Esophagus mucosa (tissue), 1 donor: Measurements from ENCODE around the gene EFCAB8. TPM values are rescaled to one million over a fixed set of nuclear protein-coding genes. Genes with fewer than 3 reads are reported as not detected.
"Not testable (repeated sequence)": the region's sequence is repeated elsewhere in the genome, so short reads cannot be mapped to it uniquely, and the experiment has no call there.

ENCODE experiments used
- ATAC-seq: fragments of 200-7000 bp; cut with Tn5 transposase; one replicate; pipeline ENCODE4 v1.9.1; 2020
- total RNA-seq: library from RNA; stranded (reverse); gene quantifications from one replicate; pipeline ENCODE4 v1.2.4, GENCODE V29; 2023
- donor health status: DM: yes; HTN: yes; CAD: no.

Gene EFCAB8
- total RNA-seq, 1 donor from 2014 or later, result 0.48 TPM

GRCh38 chr20:32912688-32913087, 54.0 kb downstream of the EFCAB8 start:
- no peak for ATAC-seq

GRCh38 chr20:32914031-32914430, 55.3 kb downstream of the EFCAB8 start:
- ATAC-seq, result no peak

- no peak for ATAC-seq
Observed at GRCh38 chr20:32917191-32917950, 58.6 kb downstream of the EFCAB8 start.

GRCh38 chr20:32918296-32918695, 59.6 kb downstream of the EFCAB8 start:
- ATAC-seq, result no peak

- no peak for ATAC-seq
Observed at GRCh38 chr20:32918751-32919150, 60.0 kb downstream of the EFCAB8 start.

GRCh38 chr20:32920066-32920465, 61.3 kb downstream of the EFCAB8 start:
- ATAC-seq, result no peak

GRCh38 chr20:32920530-32921298, 62.0 kb downstream of the EFCAB8 start:
- no peak for ATAC-seq

GRCh38 chr20:32922466-32922865, 63.7 kb downstream of the EFCAB8 start:
- ATAC-seq, result no peak

GRCh38 chr20:32924781-32925180, 66.1 kb downstream of the EFCAB8 start:
- ATAC-seq, result no peak

GRCh38 chr20:32925481-32926196, 66.9 kb downstream of the EFCAB8 start:
- ATAC-seq, result no peak

GRCh38 chr20:32929162-32929561, 70.4 kb downstream of the EFCAB8 start:
- ATAC-seq, result no peak

- ATAC-seq, result no peak
Observed at GRCh38 chr20:32930181-32930580, 71.5 kb downstream of the EFCAB8 start.

GRCh38 chr20:32930701-32931100, 72.0 kb downstream of the EFCAB8 start:
- no peak for ATAC-seq

GRCh38 chr20:32934580-32934979, 75.9 kb downstream of the EFCAB8 start:
- ATAC-seq, result no peak

- no peak for ATAC-seq
Observed at GRCh38 chr20:32941155-32941885, 82.6 kb downstream of the EFCAB8 start.

GRCh38 chr20:32943490-32944052, 84.8 kb downstream of the EFCAB8 start:
- no peak for ATAC-seq

- ATAC-seq, result no peak
Observed at GRCh38 chr20:32945710-32946221, 87.0 kb downstream of the EFCAB8 start.

GRCh38 chr20:32946629-32947028, 87.9 kb downstream of the EFCAB8 start:
- no peak for ATAC-seq

GRCh38 chr20:32950539-32950938, 91.8 kb downstream of the EFCAB8 start:
- ATAC-seq, result not testable (repeated sequence)

- ATAC-seq, result peak; percentile 28
Observed at GRCh38 chr20:32957459-32957858, 98.7 kb downstream of the EFCAB8 start.

GRCh38 chr20:32958574-32958973, 99.9 kb downstream of the EFCAB8 start:
- ATAC-seq, result no peak
